Activated naive CD4-positive, alpha-beta T cell treated with anti-CD3 and anti-CD28 coated beads, Interleukin-2, amount 50 U/mL, for 16 hours (primary cell): ENCODE data around the gene CTDSP2.
A peak's percentile ranks its signal among the peaks of the same experiment; 100 is the strongest.

Experiments
- DNase-seq: peaks from one replicate; pipeline ENCODE4 v3.0.0-alpha.2; 2020

Gene CTDSP2

DNA sequence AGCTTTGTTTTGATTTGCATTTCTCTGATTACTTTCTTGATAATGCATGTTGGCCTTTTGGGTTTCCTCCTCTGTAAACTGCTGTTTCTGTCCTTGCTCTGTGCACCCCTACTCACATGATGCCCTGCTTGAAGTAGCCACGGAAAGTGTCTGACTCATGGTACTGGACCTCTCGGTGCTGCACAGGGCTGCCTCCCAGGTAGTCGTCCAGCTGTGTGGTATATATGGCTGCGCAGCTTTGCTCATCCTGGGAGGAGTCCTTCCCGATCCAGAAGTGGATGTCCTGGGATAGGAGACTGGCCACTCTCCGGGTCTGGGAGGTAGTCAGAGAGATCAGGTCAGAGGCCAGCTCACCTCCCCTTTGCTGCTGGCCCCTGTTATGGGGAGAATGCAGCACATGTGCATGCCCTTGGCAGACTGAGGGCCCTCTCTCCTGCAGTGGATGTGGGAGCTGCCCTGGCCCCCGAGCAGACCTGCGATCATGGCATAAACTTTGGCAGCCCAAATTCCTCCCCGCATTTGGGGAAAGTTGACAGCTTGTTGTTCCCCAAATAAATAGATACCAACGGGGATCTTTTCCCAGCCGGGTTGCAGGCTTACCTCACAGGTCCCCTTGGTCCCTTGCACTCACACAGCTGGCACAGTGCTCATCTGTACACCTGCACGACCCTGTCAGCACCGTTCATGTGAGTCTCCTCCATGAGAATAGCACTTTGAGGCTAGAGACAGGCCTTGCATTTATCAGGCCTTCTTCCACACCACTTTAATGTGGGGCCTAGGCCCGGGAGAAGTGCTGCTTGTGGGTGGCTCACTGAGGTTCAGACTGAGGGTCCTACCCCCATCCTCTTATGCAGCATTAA, 33.2 kb downstream of the CTDSP2 start:
- DNase-seq: no peak

DNA sequence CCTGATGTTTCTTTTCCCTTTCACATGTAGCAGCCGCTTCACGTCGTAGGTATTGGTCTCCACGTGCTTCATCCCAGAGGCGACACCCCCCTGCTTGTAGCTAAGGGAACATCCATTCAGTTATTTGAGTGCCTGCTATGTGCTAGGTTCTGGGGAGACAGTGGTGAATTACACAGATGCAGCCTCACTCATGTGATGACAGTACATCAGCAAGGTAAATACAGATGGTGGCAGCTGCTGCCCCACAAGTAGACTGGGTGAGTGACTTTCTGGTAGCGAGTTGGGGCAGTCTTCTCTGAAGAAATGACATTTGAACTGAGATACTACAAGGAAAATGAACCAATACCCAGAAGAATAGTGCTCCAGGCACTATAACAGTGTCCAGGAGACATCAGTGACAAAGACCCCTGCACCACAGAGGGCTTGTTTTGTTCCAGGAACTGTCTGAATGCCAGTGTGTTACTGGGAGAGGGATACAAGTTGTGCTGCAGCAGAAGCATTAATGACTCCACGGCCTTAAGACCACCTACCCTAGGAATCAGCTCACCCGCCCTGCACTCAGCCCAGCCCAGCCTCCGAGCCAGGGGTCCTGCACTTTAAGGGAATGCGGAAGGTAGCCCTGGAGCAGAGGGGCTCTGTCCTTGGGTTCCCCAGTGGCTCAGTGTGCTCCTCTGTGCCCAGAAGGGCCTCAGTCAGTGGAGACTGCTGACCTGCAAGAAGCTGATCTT, 35.3 kb downstream of the CTDSP2 start:
- no peak for DNase-seq

DNA sequence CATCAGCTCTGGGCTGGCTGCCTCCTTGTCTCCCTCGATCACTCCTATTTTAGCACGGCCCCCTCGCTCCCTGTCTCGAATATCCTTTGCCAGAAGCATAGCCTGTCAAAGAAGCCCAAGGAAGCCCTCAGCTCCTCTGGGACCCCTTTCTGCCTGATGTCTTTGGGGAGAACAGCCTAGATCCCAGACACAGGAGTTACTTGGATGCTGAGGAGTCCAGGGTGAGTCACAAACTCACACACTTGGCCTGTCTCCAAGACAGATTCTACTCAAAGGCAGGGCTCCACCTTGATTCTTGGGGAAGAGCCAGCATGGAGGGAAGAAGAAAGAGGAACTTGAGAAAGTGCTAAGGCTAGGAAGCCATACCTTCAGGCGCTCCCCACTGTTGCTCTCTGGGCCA, 36.1 kb downstream of the CTDSP2 start:
- DNase-seq: no peak

DNA sequence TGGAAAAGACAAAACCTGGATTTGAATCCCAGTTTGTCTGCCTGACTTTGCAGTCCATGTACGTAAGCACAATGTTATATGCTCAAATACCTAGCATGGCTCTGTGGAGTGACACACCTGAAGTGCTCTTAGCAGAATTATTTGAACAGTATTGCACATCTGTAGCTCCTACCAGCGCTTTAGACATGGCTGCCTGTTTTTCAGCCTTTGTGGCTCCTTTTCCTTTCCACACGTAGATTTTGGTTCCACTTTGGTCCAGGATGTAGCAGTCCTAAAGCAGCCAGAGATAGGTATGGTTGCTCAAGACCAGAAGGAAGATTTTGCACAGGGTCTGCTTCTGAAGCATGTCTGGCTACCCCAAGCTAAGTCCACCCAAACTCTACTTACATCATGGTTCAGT, 37.1 kb downstream of the CTDSP2 start:
- DNase-seq: no peak

DNA sequence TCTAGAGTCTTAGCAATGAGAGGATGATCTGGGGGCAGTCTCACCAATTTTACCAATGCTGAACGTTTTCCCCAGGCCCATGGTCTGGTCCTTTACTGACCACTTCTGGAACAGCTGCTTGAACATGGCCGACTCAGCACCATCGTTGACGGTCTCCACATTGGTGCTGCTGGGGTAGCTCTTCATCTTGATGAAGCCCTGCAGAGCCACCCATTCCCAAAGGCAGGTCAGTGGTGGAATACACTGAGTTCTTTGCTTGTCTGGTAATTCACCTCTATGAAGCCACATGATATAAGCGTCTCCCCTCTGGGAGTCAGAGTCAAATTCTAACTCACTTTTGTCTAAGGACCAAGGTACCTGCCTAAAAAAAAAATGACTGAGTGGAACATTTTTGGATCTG, 38.2 kb downstream of the CTDSP2 start:
- no peak for DNase-seq

DNA sequence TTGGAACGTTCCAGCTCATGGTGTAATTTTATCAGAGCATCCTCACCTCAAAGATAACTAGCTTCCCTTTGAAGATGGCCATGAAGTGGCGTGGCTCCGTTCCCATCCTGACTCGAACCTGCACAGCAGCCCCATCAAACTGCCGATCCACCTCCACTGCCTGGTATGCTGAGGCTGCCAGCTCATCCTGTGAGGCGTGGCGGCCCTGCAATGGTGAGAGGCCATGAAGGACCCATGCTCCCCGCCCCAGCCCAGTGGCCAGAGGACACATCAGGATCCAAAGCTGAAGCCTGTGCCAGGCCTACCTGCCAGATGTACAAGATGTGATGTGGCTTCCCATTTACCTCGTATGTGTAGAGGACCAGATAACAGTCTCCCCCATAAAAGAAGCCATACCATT, 39.2 kb downstream of the CTDSP2 start:
- no peak for DNase-seq

DNA sequence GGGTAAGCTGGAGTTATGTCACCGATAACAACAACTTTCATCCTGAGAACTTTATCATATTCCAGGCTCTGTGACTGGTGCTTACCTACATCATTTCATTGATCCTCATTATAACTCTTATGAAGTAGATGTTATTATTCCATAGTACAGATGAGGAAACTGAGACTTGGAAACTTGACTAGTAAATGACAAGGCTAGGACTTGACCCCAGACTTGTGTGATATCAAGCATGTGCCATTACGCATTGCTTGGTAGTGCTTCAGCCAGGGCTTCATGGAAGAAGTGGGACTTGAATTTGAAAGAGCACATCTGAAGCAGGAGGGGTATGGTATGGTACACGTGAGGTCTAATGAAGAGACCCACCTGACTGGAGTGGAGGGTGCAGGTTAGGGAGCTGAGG, 39.9 kb downstream of the CTDSP2 start:
- DNase-seq: no peak

DNA sequence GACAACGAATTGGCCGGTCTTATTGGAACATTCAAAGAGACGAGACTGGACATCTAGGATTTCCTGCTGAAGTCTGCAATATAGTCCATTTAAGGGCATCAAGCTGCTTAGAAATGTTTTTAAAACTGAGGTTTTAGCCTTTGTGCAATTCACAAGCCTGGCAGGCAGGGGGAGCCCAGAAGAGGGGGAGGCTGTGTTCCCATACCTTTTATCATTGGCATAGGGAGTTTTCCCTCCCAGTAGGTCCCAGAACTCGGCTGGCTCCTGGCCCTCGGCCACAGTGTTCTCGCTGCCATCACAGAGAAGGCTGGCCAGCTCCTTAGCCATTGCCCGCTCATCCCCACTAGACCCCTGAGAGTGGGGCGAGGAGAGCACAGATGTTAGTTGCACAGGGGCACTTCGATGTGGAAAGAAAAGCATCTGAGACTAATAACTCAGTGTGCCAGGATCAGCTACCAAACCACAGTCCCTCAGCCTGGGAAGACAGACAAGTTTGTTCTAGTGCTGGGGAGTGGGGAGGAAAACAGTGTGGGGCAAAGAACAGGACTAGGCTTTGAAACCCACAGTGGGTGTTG, 43.1 kb downstream of the CTDSP2 start:
- DNase-seq: peak; percentile 38

DNA sequence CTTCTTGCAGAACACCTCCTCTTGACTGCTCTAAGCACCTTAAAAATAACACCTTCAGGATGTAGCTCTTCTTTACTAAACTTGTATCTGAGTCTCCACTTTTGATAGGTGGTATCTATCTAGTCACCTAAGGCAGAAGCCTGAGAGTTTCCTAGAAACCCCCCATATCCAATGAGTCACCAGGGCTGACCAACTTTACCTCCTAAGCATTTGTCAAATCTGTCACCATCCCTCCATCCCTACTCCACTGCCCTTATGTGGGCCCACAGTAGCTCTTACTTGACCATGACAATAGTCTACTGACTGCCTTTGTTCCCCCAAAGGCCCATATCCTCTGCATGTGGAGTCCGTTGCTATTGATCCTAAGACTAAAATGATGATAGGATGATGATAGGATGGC, 43.9 kb downstream of the CTDSP2 start:
- no peak for DNase-seq

DNA sequence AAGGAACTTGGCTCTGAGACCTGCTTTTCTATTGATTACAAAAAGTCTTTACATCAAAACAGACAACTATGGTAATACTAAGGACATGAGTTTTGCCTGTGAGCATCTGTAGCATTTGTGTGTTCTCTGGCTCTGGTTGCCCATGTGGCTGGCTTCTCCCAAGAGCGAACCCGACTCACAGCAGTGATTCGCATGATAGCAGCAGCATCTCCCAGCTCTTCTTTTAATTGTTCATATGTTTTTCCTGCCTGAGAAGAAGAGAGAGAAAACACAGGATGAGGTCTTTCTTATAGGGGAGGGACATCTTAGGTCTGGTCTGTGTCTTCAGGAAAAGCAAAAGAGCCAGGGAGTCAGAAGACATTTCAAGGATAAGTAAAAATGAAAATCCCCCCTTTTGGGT, 45.6 kb downstream of the CTDSP2 start:
- DNase-seq: no peak

DNA sequence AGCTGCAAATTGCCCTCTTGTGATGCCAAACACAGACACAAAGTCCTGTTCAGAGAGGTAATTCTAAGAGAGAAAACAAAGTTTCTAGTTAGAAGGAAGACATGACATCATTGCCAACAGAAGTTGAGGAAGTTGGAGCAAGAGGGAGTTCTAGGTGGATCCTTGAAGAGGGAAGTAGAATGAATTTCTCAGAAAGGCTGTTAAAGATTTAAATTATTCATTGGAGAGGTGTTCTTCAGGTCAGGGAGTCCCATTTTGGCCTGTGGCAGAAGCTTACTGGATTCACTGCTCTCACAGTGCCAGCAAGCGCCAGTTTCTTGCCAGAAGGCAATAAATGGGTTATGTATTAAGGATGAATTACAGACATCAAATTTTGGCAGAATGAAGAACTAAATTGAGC, 48.6 kb downstream of the CTDSP2 start:
- DNase-seq: no peak

DNA sequence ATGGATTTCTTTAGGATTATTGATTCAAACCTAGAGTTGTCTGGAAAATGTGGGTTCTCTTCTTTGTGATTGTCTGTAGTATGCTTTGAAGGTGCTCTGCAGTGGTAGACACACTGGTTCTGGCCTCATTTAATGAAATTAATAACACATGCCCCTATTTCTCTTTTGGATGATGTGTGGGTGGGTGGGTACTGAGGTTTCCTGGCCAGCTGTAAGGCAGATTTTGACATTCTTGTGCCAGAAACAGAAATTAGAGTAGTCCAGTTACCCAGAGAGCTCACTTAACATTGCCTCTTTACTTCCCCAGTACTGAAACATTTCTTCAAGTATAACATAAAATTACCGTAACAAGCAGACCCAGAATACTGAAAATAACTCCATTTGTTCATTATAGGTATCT, 49.5 kb downstream of the CTDSP2 start:
- DNase-seq: no peak

DNA sequence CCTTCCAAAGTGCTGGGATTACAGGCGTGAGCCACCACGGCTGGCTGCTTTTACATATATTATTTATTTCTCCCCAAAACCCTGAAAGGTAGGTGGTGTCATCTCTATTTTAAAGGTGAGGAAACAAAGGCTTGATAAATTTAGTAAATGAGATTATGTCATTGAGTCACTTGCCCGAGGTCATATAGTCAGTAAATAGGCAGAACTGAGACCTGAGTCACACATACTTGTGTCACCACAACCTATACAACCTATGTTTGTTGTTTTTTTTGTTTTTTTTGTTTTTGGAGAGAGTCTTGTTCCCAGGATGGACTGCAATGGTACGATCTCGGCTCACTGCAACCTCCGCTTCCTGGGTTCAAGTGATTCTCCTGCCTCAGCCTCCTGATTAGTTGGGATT, 51.2 kb downstream of the CTDSP2 start:
- no peak for DNase-seq

DNA sequence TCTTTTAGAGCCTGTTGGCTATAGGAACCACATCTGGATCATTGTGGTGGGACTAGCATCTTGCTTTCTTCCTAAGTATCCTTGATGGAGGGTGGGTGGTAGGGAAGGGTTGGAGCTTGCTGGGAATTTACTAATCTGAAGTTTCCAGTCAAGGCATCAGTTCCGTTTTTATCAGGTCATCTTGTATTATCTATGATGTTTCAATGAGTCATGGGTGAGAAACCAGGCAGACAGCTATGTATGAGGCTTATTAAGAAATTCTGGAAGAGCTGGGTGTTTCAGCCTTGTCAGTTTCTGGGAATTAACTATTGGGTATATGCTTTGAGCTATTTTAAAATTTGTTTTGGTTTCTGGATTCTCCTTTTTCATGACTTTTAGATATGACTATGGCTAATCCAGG, 52.6 kb downstream of the CTDSP2 start:
- no peak for DNase-seq

DNA sequence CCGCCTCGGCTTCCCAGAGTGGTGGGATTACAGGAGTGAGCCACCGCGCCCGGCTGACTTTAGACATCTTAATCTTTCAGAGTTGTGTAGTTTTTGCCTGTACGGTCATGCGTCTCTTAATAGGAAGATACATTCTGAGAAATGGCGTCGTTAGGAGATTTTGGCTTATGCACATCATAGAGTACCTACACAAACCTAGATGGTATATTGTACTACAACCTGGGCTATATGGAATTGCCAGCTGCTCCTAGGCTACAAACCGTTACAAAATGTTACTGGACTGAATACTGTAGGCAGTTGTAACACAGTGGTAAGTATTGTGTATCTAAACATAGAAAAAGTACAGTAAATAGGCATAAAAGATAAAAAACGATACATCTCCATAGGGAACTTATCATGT, 62.7 kb downstream of the CTDSP2 start:
- no peak for DNase-seq

DNA sequence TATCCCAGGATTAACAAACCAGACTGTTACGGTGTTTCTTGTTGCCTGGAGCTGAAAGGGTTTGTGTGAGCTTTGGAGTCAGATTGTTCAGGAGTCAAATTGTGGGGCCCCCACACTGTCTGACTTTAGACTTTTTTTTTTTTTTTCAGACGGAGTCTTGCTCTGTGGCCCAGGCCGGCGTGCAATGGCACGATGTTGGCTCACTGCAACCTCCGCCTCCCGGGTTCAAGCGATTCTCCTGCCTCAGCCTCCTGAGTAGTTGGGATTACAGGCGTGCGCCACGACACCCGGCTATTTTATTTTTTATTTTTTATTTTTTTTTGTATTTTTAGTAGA, 63.1 kb downstream of the CTDSP2 start:
- DNase-seq: no peak

DNA sequence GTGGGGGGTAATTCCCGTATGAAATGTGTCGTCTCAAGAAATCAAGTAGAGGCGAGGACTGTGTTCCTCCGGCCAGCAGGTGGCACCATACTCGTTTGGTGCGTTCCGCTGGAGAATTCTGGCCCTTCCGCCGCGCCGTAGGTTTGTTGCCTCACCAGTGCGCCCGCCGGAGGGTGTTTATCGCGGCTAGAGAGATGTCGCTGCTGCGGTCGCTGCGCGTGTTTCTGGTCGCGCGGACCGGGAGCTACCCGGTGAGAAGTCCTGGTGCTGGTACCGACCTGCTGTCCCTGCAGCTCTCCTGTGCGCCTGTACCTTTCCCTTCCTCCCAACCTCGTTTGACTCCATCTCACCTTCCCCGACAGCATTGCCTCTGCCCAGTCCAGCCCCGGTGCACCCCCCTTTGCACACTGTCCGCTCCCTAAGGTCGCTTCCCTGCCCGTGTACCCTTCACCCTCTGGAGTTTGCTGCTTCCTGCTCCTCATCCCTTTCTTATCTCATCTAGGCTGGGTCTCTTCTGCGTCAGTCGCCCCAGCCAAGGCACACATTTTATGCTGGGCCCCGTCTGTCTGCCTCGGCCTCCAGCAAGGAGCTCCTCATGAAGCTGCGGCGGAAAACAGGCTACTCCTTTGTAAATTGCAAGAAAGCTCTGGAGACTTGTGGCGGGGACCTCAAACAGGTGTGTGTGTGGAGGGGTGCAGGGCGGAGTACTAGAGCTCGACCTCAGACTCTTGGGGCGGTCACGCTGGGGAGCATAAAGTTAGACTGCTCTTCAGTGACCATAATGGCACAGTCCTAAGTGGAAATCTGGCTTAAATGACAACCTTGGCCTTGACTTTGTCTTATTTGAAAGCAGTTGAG, 63.7 kb downstream of the CTDSP2 start, which contains the start of gene TSFM:
Gene TSFM, plus strand, starts transcription at position 180 of the 858 bp plus-strand sequence. Its CDS starts 15 bp downstream, at position 195.
- DNase-seq: peak; percentile 98

DNA sequence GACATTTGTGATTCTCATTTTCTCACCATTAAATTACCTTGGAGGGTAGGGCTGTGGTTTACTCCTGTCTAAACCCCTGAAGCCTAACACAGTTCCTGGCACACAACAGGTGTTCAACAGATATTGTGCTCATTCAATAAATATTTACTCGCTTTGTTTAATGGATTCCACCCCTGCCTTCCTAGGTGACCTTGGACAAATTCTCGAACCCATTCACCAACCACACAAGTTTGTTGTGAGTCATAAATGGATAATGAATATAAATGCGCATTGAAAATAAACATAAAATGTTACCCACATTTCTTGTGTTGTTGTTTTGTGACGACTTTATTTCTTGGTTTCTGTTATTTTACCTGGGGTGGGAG, 64.3 kb downstream of the CTDSP2 start:
- no peak for DNase-seq

DNA sequence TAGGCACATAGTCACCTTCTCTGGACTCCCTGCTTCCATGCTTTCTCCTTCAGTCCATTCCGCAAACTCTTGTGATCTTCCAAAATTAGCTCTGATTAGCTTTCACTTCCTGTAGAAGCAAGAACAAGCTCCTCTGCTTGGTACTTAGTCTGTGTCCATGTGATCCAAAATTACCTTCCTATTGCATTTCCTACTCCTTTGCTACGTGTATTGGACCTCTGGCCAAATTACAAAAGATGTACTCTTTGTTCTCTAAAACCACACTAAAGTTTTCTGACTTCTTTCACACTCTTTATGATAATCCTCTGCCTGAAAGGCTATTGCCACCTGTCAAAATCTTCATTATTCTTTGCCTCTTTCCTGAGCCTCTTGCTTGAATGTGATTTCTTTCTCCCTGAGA, 64.7 kb downstream of the CTDSP2 start:
- no peak for DNase-seq

DNA sequence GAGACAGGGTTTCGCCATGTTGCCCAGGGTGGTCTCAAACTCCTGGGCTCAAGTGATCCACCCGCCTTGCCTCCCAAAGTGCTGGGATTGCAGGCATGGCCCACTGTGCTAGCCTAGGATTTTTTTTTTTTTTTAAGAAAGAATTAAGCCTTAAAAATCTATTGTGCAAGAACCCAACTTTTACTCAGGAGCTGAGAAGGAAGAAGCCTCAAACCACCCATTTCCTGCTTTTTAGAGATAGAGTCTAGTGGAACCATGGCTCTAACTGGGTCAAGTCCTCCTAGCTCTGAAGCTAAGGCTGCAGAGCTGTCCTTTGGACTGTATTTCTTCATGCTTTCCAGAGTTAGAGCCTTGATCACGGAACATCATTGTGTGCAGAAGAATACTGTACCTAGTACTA, 65.3 kb downstream of the CTDSP2 start:
- no peak for DNase-seq

DNA sequence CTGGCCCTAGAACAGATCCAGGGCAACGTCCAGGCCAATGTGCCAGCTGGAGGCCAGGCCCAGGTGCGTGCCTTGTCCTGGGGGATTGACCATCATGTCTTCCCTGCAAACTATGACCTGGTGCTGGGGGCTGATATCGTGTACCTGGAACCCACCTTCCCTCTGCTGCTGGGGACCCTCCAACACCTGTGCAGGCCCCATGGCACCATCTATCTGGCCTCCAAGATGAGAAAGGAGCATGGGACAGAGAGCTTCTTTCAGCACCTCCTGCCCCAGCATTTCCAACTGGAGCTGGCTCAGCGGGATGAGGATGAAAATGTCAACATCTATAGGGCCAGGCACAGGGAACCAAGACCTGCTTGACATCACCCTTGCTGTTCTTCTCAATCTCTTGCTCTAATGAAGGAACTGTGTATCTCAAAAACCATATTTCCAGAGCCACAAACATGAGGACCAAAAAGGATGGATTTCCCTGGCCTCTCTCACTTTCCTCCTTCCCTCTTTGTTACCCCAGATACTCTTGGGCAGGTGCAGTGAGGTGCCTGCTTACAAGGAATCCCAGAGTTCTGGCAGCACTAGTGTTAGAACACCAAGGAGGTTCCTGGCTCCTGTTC, 66.1 kb downstream of the CTDSP2 start:
- no peak for DNase-seq

DNA sequence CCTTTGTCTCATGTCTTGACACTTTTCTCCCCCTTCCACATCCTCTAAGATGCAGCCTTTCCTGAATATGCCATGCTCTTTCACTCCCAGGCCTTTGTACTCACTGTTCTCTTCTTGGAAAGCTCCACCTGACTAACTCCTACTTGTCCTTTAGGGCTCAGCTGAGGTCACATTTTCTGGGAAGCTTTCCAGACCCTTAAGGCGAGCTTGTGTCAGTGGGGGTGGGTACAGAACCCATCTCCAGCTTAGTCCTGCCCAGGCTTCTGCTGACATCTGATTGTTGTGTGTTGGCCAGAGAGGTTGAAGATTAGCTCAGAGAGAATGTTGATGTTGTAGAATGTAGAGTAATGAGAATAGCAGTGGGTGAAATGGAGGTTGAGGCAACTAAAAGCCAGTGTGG, 66.8 kb downstream of the CTDSP2 start:
- DNase-seq: no peak

DNA sequence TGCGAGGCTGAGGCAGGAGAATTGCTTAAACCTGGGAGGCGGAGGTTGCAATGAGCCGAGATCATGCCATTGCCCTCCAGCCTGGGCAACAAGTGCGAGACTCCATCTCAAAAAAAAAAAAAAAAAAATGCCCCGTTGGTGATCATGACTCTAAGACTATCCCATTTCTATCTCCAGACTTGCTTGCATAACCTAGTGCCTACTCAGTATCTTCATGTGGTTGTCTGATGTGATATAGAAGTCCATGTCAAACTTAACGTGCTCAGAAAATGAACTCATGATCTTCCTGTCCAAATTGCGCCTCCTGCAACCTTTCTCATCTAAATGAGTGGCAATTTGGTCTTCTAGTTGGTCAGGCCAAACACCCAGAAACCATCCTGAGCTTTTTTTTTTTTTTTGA, 68.6 kb downstream of the CTDSP2 start:
- no peak for DNase-seq
